Endothelial cell of umbilical vein (primary cell): ENCODE measurements around the gene SUFU. TPM values are rescaled to one million over a fixed set of nuclear protein-coding genes. Genes with fewer than 3 reads are reported as not detected.

Experiments
- BruUV-seq: library from RNA; stranded (reverse); fragments of 400-500 nt; replicated peaks from 2 replicates; lab custom pipeline; 2021; lab: Mats Ljungman, UMichigan
- CTCF ChIA-PET: fragments of 300-600, 350-600 bp; sonication (Branson Sonifier 250); formaldehyde crosslinking; loops from one replicate; lab custom pipeline; 2021; ENCODE audit warnings: antibody characterized with exemption, inconsistent platforms; lab: Charles Lee
- POLR2A ChIA-PET: fragments of 300-600, 350-600 bp; sonication (Branson Sonifier 250); formaldehyde crosslinking; loops from one replicate; lab custom pipeline; 2021; ENCODE audit warnings: antibody characterized with exemption, inconsistent platforms; lab: Charles Lee
- DNase-seq: peaks from one replicate; pipeline ENCODE4 v3.0.0-alpha.2; 2011; ENCODE audit warnings: low read depth, low spot score
- FAIRE-seq: peaks from 2 replicates; lab custom pipeline; 2011; peaks lifted over from hg19 to GRCh38; lab: Jason Lieb, UNC
- H2AFZ ChIP-seq: 2 replicates; pipeline ENCODE4 v1.6.0; 2012; ENCODE audit warnings: low read depth, low read length, control low read depth, inconsistent platforms
- H3K27ac ChIP-seq: 2 replicates; pipeline ENCODE4 v1.5.1; 2011; ENCODE audit warnings: low read depth, mild to moderate bottlenecking, control low read depth, low read length, moderate library complexity; ENCODE audit not compliant: insufficient read depth
- H3K27me3 ChIP-seq, 2 experiments: 2 replicates each; pipeline versions ENCODE4 v1.6.0 to v1.6.1; 2011; ENCODE audit warnings: low read length in 2 of 2, mixed read lengths in 1 of 2; ENCODE audit not compliant: control insufficient read depth in 2 of 2, insufficient read depth in 2 of 2
- H3K36me3 ChIP-seq, 2 experiments: 2 replicates in 1 of 2; 3 replicates in 1 of 2; pipeline ENCODE4 v1.5.1; 2011; ENCODE audit warnings: low read length in 2 of 2, mild to moderate bottlenecking in 1 of 2, moderate library complexity in 1 of 2; ENCODE audit not compliant: control insufficient read depth in 2 of 2, insufficient read depth in 2 of 2; ENCODE audit errors: extremely low read depth in 1 of 2
- H3K4me1 ChIP-seq: 3 replicates; pipeline ENCODE4 v1.5.1; 2011; ENCODE audit warnings: mild to moderate bottlenecking, low read length; ENCODE audit not compliant: control insufficient read depth, insufficient read depth; ENCODE audit errors: extremely low read depth
- H3K4me2 ChIP-seq: 2 replicates; pipeline ENCODE4 v1.6.1; 2011; ENCODE audit warnings: low read length, control low read depth, mixed read lengths; ENCODE audit not compliant: insufficient read depth
- H3K4me3 ChIP-seq, 3 experiments: fragments of 200-600 bp in 1 of 3; sonication (generic), shearing (Covaris generic) in 1 of 3; replicated peaks in 1 of 3; 2 replicates each; pipeline ENCODE4 v1.5.1; 2011 to 2016; ENCODE audit warnings: control low read depth in 3 of 3, low read length in 3 of 3, mild to moderate bottlenecking in 2 of 3, inconsistent platforms in 1 of 3, low read depth in 1 of 3, moderate library complexity in 1 of 3; ENCODE audit not compliant: insufficient read depth in 1 of 3
- H3K79me2 ChIP-seq: 2 replicates; pipeline ENCODE4 v1.6.0; 2012; ENCODE audit warnings: low read length, inconsistent platforms; ENCODE audit not compliant: control insufficient read depth, insufficient read depth
- H3K9ac ChIP-seq: replicated peaks from 2 replicates; pipeline ENCODE3; 2011; ENCODE audit warnings: low read length, control low read depth; ENCODE audit not compliant: insufficient read depth; ENCODE audit errors: extremely low read depth
- H3K9me1 ChIP-seq: replicated peaks from 3 replicates; pipeline ENCODE4 v1.6.0; 2011; ENCODE audit warnings: mild to moderate bottlenecking, low read length; ENCODE audit not compliant: control insufficient read depth, insufficient read depth; ENCODE audit errors: extremely low read depth
- H3K9me3 ChIP-seq: replicated peaks from 2 replicates; pipeline ENCODE4 v1.5.1; 2012; ENCODE audit warnings: low read length, inconsistent platforms; ENCODE audit not compliant: control insufficient read depth, insufficient read depth
- H4K20me1 ChIP-seq: replicated peaks from 2 replicates; pipeline ENCODE3; 2011; ENCODE audit warnings: mild to moderate bottlenecking, low read length; ENCODE audit not compliant: control insufficient read depth, insufficient read depth; ENCODE audit errors: extremely low read depth
- FOS ChIP-seq: IDR thresholded peaks from 2 replicates; pipeline ENCODE4 v1.6.1; 2011; ENCODE audit warnings: mild to moderate bottlenecking, low read length, moderate library complexity, borderline replicate concordance; ENCODE audit not compliant: insufficient read depth
- JUN ChIP-seq: IDR thresholded peaks from 2 replicates; pipeline ENCODE4 v1.6.1; 2011; ENCODE audit warnings: borderline replicate concordance, low read depth; ENCODE audit not compliant: insufficient read length, insufficient read depth
- MYC ChIP-seq: IDR thresholded peaks from one replicate; pipeline ENCODE4 v1.6.1; 2011; ENCODE audit warnings: mild to moderate bottlenecking, low read depth, low read length
- POLR2A ChIP-seq: IDR thresholded peaks from 2 replicates; pipeline ENCODE4 v1.6.1; 2012; ENCODE audit warnings: low read depth, mild to moderate bottlenecking, control low read depth, low read length
- POLR2AphosphoS5 ChIP-seq: IDR thresholded peaks from 2 replicates; pipeline ENCODE4 v1.6.1; 2012; ENCODE audit warnings: low read depth, mild to moderate bottlenecking, control low read depth, low read length, moderate library complexity; ENCODE audit not compliant: insufficient read depth
- dilution Hi-C: fragments of 300-500 bp; cut with MboI; formaldehyde crosslinking; loops from one replicate; pipeline ENCODE4 v1.15.0; 2019; ENCODE audit warnings: low sequenced_read_pairs; ENCODE audit not compliant: extremely low pct_ligation_motif_present
- intact Hi-C: fragments of 100-400 bp; cut with micrococcal nuclease; formaldehyde crosslinking; loops from one replicate; pipeline ENCODE4 v1.10.0; 2022
- polyA plus RNA-seq, 4 experiments: library from polyadenylated mRNA; depleted of rRNA in 3 of 4; stranded (reverse) in 3 of 4; unstranded in 1 of 4; fragments of >200 nt; gene quantifications; 2 replicates each; pipeline versions ENCODE4 v1.2.1 to v1.2.3, GENCODE V29; 2011 to 2012; ENCODE audit warnings: missing spikeins in 1 of 4
- total RNA-seq: library from RNA; stranded (reverse); gene quantifications from 2 replicates; pipeline ENCODE4 v1.2.3, GENCODE V29; 2021
- TF ChIP-seq, protein P1 (sequence below): IDR thresholded peaks from 2 replicates; pipeline ENCODE4 v1.6.1; 2011; ENCODE audit not compliant: insufficient read depth, insufficient read length
- TF ChIP-seq, protein P2 (sequence below), 2 donors: IDR thresholded peaks; 1 replicate in 1 of 2; 2 replicates in 1 of 2; pipeline ENCODE4 v1.5.1; 2011; ENCODE audit warnings: low read length in 2 of 2, mild to moderate bottlenecking in 2 of 2, moderate library complexity in 2 of 2, control low read depth in 1 of 2, inconsistent platforms in 1 of 2, low read depth in 1 of 2; ENCODE audit not compliant: insufficient read depth in 1 of 2; ENCODE audit errors: extremely low read depth in 1 of 2

SUFU gene
- total and polyA plus RNA-seq, 2 donors (not counting 3 experiments of a cell fraction or from before 2014, with no cell fraction given): 10.1 to 16.3 TPM

DNA sequence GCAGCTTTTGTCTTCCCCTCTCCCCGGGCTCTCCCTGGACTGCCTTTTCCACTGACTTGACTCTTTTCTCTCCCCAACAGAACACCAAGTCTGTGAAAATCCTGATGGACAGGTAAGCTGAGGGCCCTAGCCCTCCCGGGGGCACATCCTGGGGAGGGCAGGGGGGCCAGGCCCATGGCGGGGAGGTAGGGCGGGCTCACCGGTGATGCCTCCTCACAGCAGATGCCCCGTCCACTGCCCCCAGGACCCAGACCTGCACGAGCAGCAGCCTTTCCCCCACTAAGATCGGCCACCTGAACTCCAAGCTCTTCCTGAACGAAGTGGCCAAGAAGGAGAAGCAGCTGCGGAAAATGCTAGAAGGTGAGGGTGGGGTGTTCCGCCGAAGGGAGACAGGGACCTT is 152.3 kb downstream of the SUFU start:
- dilution Hi-C loops (no loop called here), intact Hi-C loops (no loop called here)
- Histone ChIP-seq H3K27me3 (no peaks in the 10 kb centered on the region), H3K9me3 (no peaks in the 10 kb centered on the region), H2AFZ (no peak overlapping the region), H4K20me1 (no peaks in the 10 kb centered on the region), H3K9ac (no peak overlapping the region), H3K4me3 (no peak overlapping the region), H3K27ac (no peak overlapping the region), H3K4me1 (peaks cover 20% of the 10 kb centered on the region), H3K9me1 (no peaks in the 10 kb centered on the region), H3K36me3 (peaks cover 14 to 42% of the 10 kb centered on the region in 2 experiments), H3K79me2 (peaks cover 45% of the 10 kb centered on the region), H3K4me2 (no peak overlapping the region)
- TF ChIP-seq FOS (no peak), POLR2A (no peak), POLR2AphosphoS5 (no peak), JUN (no peak), MYC (no peak)
- TF ChIP-seq, protein P1, sequence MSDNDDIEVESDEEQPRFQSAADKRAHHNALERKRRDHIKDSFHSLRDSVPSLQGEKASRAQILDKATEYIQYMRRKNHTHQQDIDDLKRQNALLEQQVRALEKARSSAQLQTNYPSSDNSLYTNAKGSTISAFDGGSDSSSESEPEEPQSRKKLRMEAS: no peak
- TF ChIP-seq, protein P2, sequence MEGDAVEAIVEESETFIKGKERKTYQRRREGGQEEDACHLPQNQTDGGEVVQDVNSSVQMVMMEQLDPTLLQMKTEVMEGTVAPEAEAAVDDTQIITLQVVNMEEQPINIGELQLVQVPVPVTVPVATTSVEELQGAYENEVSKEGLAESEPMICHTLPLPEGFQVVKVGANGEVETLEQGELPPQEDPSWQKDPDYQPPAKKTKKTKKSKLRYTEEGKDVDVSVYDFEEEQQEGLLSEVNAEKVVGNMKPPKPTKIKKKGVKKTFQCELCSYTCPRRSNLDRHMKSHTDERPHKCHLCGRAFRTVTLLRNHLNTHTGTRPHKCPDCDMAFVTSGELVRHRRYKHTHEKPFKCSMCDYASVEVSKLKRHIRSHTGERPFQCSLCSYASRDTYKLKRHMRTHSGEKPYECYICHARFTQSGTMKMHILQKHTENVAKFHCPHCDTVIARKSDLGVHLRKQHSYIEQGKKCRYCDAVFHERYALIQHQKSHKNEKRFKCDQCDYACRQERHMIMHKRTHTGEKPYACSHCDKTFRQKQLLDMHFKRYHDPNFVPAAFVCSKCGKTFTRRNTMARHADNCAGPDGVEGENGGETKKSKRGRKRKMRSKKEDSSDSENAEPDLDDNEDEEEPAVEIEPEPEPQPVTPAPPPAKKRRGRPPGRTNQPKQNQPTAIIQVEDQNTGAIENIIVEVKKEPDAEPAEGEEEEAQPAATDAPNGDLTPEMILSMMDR (IDR thresholded peaks at IDR 0.05; ENCODE audit: extremely low read depth in 1 of 2, insufficient read depth in 1 of 2, low read depth in 1 of 2, low read length in 2 of 2): no peak
- no peak for FAIRE-seq
- BruUV-seq: no TSS peak
- ChIA-PET CTCF (interaction anchor here (1.8 to 2.5 kb wide), 3 partner anchors 14 to 152 kb away, joined by 6 to 8 read pairs (median 7); partner anchors contain the start of gene SUFU), POLR2A (interaction anchor here (0.6 kb wide), 1 partner anchor 10 kb away, joined by 3 read pairs; no protein-coding TSS in a partner anchor)
- no peak for DNase-seq
